Measurements from ENCODE around the gene PKN2. TPM values are rescaled to one million over a fixed set of nuclear protein-coding genes. Genes with fewer than 3 reads are reported as not detected.

The PKN2 gene
- total RNA-seq, 1 experiment from 2014 or later, result 32.5 TPM

DNA sequence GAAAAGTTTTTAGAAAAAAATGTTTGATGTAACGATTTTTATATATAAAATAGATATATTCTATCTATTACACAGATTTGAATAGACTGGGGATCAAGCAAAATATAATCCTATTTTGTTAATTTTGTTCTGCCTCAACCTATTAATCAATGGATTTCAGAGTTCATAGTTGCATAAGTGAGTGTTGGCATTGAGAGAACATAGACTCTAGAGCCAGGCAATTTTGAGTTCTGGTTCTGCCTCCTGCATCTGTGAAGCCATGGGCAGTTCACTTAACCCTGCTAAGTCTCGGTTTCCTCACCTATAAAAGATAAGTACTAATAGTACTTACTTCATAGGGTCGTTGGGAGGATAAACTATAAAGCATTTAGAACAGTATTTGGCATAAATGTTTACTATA is 13.6 kb upstream of the PKN2 start:
- Mint-ChIP-seq H3K4me1 (peaks cover 2 to 4% of the 10 kb centered on the region in 2 experiments; a peak in 3 of 4 replicates), H3K36me3 (ENCODE audit: insufficient read depth in 1 of 3, low read depth in 3 of 3) (no peaks in the 10 kb centered on the region), H3K27ac (no peak overlapping the region), H3K4me3 (no peak overlapping the region), H3K9me3 (no peaks in the 10 kb centered on the region), H3K27me3 (ENCODE audit: low read depth) (no peaks in the 10 kb centered on the region)
- WGBS (ENCODE audit: extremely low coverage, insufficient read length, low lambda C conversion rate), result no CpG with 5 or more reads among the region's 3 CpGs
- no peaks in the 10 kb centered on the region for H3K9me3 ChIP-seq (ENCODE audit: control insufficient read depth, low read depth, low read length)
- H3K23me2 ChIP-seq (ENCODE audit: insufficient read length, low read depth, low read length, poor library complexity, severe bottlenecking), result no peaks in the 10 kb centered on the region
- H4K8ac ChIP-seq (replicated peaks; ENCODE audit: insufficient read length, low read depth, low read length), result no peak overlapping the region
- H2BK12ac ChIP-seq (ENCODE audit: insufficient read length, low read depth, low read length), result no peak overlapping the region
- H2BK120ac ChIP-seq (ENCODE audit: low read depth, low read length, poor library complexity, severe bottlenecking), result no peak overlapping the region
- H3K79me1 ChIP-seq (ENCODE audit: insufficient read depth, low read depth, low read length, poor library complexity, severe bottlenecking), result no peaks in the 10 kb centered on the region
- no peak overlapping the region for H4K5ac ChIP-seq (ENCODE audit: insufficient read length, low read depth, low read length)
- no peaks in the 10 kb centered on the region for H3K4me1 ChIP-seq (ENCODE audit: insufficient read depth, low read length)
- no peak overlapping the region for H3K4ac ChIP-seq (ENCODE audit: low read depth, low read length)
- no peak overlapping the region for H2BK5ac ChIP-seq (ENCODE audit: insufficient read length, low read length)
- H3K27me3 ChIP-seq (ENCODE audit: insufficient read depth, low read length), result no peaks in the 10 kb centered on the region
- H3K56ac ChIP-seq (ENCODE audit: insufficient read length, low read depth, low read length), result no peak overlapping the region
- TF ChIP-seq, protein P1, sequence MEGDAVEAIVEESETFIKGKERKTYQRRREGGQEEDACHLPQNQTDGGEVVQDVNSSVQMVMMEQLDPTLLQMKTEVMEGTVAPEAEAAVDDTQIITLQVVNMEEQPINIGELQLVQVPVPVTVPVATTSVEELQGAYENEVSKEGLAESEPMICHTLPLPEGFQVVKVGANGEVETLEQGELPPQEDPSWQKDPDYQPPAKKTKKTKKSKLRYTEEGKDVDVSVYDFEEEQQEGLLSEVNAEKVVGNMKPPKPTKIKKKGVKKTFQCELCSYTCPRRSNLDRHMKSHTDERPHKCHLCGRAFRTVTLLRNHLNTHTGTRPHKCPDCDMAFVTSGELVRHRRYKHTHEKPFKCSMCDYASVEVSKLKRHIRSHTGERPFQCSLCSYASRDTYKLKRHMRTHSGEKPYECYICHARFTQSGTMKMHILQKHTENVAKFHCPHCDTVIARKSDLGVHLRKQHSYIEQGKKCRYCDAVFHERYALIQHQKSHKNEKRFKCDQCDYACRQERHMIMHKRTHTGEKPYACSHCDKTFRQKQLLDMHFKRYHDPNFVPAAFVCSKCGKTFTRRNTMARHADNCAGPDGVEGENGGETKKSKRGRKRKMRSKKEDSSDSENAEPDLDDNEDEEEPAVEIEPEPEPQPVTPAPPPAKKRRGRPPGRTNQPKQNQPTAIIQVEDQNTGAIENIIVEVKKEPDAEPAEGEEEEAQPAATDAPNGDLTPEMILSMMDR (conservative IDR thresholded peaks at IDR 0.05), result no peak
- no peak overlapping the region for H3K9ac ChIP-seq (ENCODE audit: extremely low read depth, insufficient read length, low read length)
- no peak overlapping the region for H3K18ac ChIP-seq (ENCODE audit: insufficient read length, low read depth, low read length)
- H2AFZ ChIP-seq (ENCODE audit: low read length), result no peak overlapping the region
- H4K91ac ChIP-seq (ENCODE audit: insufficient read length, low read depth, low read length), result no peak overlapping the region
- H3T11ph ChIP-seq (ENCODE audit: low read length), result no peak overlapping the region
- no peak overlapping the region for H3K27ac ChIP-seq (ENCODE audit: insufficient read length, low read depth, low read length)
- no peak overlapping the region for H3K14ac ChIP-seq (ENCODE audit: insufficient read depth, low read length)
- DNase-seq, result no peak
- H3K79me2 ChIP-seq (ENCODE audit: insufficient read depth, low read length), result no peaks in the 10 kb centered on the region
- no peak overlapping the region for H3K4me2 ChIP-seq (ENCODE audit: insufficient read depth, insufficient read length, low read length)
- no peak overlapping the region for H2AK5ac ChIP-seq (ENCODE audit: insufficient read length, low read length)
- no peak overlapping the region for H3K23ac ChIP-seq (ENCODE audit: insufficient read length, low read depth, low read length)
- H2BK20ac ChIP-seq (ENCODE audit: low read depth, low read length, poor library complexity, severe bottlenecking), result no peak overlapping the region
- no peak overlapping the region for H2BK15ac ChIP-seq (ENCODE audit: low read depth, low read length)
- no peaks in the 10 kb centered on the region for H4K20me1 ChIP-seq (ENCODE audit: control insufficient read depth, insufficient read depth, insufficient read length)
